Breast epithelium (tissue), 3 donors: Measurements from ENCODE around the gene CDA.

Source experiments
- CTCF ChIP-seq, 3 donors: fragments of 450-650 bp; IDR thresholded peaks; one replicate each; pipeline ENCODE4 v1.5.1; 2016 to 2017; ENCODE audit warnings: antibody characterized with exemption in 3 of 3, mild to moderate bottlenecking in 3 of 3, moderate library complexity in 3 of 3
- POLR2A ChIP-seq: fragments of 450-650 bp; IDR thresholded peaks from one replicate; pipeline ENCODE4 v1.6.1; 2016; ENCODE audit warnings: antibody characterized with exemption, mild to moderate bottlenecking, moderate library complexity
- POLR2AphosphoS5 ChIP-seq, 3 donors: sonication (generic); formaldehyde crosslinking; IDR thresholded peaks; one replicate each; pipeline ENCODE4 v1.6.1; 2017; ENCODE audit warnings: antibody characterized with exemption in 3 of 3

GRCh38 chr1:20612221-20612746 is 23.4 kb downstream of the CDA start:
- no peak for TF ChIP-seq CTCF (IDR thresholded peaks at IDR 0.05)
- no peak for TF ChIP-seq POLR2AphosphoS5 (IDR thresholded peaks at IDR 0.05)
- no peak for TF ChIP-seq POLR2A
